ENCODE measurements around the gene VNN1.
"Not testable (repeated sequence)": the region's sequence is repeated elsewhere in the genome, so short reads cannot be mapped to it uniquely, and the experiment has no call there.

Gene VNN1

DNA sequence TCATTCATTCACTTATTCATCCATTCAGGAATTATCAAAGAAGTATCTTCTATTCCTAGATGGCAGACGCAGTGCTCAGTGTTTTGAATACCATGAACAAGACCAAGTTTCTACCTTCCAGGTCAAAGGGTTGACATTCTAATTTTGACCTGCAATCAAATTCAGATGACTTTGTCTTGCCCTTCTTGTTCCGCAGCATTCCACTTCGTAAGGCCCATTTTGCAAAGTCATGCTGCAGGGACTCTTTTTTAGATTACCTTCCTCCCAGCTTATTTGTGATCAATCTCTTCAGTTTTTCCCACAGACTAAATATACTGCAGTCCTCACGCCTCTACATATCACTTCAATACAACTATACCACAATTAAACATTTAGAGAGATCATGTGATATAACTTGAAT, 47.7 kb downstream of the VNN1 start:
- DNase-seq (ENCODE audit: low spot score in 2 of 2) (no peak), ATAC-seq (no peak)
- Mint-ChIP-seq H3K4me3 (no peak overlapping the region), H3K9me3 (no peaks in the 10 kb centered on the region), H3K36me3 (no peaks in the 10 kb centered on the region), H3K27ac (no peak overlapping the region), H3K4me1 (peaks cover 5% of the 10 kb centered on the region)

DNA sequence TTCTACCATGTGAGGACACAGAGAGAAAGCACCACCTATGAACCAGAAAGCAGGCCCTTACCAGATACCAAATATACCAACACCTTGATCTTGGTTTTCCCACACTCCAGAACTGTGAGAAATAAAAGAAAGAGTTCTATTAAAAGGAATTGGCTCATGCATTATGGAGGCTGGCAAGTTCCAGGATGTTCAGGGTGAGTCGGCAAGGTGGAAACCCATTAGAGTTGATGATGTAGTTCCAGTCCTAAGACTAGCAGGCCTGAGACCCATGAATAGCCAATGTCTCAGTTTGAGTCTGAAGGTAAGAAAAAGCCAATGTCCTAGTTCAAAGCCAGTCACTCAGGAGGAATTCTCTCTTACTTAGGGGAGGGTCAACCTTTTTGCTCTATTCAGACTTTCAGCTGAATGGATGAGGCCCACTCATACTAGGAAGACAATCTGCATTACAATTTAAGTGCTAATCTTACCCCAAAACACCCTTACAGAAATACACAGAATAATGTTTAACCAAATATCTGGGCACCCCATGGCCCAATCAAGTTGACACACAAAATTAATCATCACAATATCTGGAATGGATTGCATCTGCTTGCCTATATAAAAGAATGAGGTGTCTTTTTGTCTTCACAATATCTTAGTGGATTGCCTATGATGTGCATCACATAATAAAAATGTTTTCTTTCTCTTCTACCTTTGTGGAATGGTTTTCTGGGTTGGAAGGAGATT, 49.4 kb downstream of the VNN1 start:
- no peaks in the 10 kb centered on the region for H3K4me1 Mint-ChIP-seq
- no peak for DNase-seq (ENCODE audit: low spot score in 2 of 2)
- no peak overlapping the region for H3K4me3 Mint-ChIP-seq
- ATAC-seq = no peak
- H3K27ac Mint-ChIP-seq = no peak overlapping the region
- H3K9me3 Mint-ChIP-seq = no peaks in the 10 kb centered on the region
- H3K36me3 Mint-ChIP-seq = no peaks in the 10 kb centered on the region

DNA sequence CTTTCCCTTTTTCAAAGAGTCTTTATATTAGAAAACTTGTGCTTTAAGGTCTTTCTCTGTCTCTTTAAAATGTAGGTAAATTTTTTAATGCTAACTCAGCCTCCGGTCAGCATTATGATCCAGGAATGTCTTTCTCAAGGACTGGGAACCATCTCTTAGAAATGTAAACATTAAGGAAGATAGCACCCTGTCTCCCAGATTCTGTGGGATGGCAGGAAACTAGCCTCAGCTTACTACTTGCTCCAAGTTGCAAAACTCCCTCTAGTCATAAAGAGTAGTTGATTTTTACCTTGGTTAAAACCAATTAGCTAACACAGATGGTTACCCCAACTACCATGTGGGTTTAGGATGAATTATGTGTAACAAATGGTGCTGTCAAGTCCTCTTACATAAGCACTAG, 50.2 kb downstream of the VNN1 start:
- Mint-ChIP-seq H3K9me3 (no peaks in the 10 kb centered on the region), H3K4me1 (no peaks in the 10 kb centered on the region), H3K36me3 (no peaks in the 10 kb centered on the region), H3K27ac (no peak overlapping the region), H3K4me3 (no peak overlapping the region)
- DNase-seq (ENCODE audit: low spot score in 2 of 2) = no peak
- ATAC-seq = no peak

DNA sequence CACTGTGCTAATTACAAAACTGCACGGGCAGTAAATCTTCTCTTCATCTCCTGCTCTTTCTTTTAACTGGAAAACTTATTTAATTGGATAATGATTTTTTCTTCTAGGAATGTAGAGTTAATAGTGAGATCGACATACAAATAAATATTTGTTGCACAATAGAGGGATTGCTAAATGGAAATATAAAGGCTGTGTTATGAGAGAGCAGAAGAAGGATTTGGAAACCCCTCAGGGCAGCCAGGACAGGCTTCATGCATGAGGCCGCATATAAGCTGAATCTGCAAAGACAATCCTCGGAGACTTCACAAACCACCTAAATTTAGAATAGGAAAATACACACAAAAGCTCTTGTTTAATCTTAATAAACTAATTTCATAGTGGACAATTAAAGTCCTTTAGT, 51.9 kb downstream of the VNN1 start:
- no peaks in the 10 kb centered on the region for H3K9me3 Mint-ChIP-seq
- ATAC-seq = no peak

DNA sequence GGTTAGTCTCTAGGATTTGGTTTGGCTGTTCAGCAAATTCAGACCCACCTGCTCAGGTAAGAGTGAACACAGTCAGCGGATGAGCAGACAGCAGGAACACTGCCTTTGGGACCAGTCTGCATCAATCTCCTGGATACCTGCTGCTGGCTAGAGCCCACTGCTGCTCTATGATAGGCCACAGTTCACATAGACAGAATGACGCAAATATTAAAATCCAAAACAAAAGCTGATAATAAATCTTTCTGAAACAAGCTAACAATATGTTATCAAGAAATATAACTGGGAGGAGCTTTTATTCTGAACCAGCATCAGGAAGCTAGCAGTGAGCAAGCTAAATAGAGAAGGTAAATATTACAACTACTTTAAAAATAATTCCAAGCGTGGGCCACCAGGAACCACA, 54.8 kb downstream of the VNN1 start, which contains the start of gene TAAR1:
TSS of gene TAAR1 (minus strand) at position 101 of the 400 bp plus-strand sequence. CDS start 13,179 bp downstream, outside the sequence.
- H3K4me3 Mint-ChIP-seq = no peak within 1 kb of the TSS
- DNase-seq (ENCODE audit: low spot score in 2 of 2) (no peak), ATAC-seq (no peak)
- no peak within 1 kb of the TSS for H3K27ac Mint-ChIP-seq
- H3K9me3 Mint-ChIP-seq = no peaks in the 10 kb centered on the region
- H3K36me3 Mint-ChIP-seq = no peaks in the 10 kb centered on the region
- no peaks in the 10 kb centered on the region for H3K4me1 Mint-ChIP-seq

More for the DNA sequence above, 51.9 kb downstream of the VNN1 start:
- Mint-ChIP-seq H3K4me1 (no peaks in the 10 kb centered on the region), H3K36me3 (no peaks in the 10 kb centered on the region), H3K27ac (no peak overlapping the region), H3K4me3 (no peak overlapping the region)
- DNase-seq (ENCODE audit: low spot score in 2 of 2) = no peak

DNA sequence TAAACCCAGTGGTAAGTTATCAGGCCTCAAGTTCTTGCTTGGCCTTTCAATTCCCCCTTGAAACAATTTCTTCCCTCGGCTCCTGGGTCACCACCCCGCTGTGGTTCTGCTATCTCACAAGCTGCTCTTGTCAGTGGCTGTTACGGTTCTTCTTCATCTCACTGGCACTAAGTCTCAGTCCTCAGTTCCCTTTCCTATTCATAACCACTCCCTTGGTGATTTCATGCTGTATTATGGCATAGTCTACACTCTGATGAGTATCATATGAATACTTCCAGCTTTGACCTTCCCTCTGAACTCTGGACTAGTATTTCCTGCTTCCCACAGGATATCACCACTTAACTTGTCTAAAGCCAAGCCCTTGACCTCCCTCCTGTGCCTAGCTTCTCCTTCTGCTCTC, 62.8 kb downstream of the VNN1 start:
- H3K36me3 Mint-ChIP-seq = no peaks in the 10 kb centered on the region
- DNase-seq (ENCODE audit: low spot score in 2 of 2) (no peak), ATAC-seq (no peak)
- no peaks in the 10 kb centered on the region for H3K9me3 Mint-ChIP-seq
- no peaks in the 10 kb centered on the region for H3K4me1 Mint-ChIP-seq
- no peak overlapping the region for H3K27ac Mint-ChIP-seq
- H3K4me3 Mint-ChIP-seq = no peak overlapping the region

DNA sequence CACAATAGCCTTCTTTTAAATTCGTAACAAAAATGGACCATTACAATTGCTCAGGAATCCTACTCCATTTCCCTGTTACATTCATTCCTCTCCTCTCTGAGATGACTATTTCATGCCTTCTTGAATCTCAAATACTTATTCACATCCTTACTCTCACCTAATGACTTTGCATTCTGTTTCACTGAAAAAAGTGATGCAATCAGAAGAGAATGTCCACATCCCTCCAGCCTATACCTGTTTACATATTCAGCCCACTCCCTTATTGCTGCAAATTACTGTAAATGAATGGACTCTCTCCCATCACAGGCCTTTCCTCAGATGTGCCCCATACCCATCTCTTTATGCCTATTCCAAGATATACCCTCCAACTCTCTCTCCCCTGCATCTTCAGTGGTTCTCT, 63.4 kb downstream of the VNN1 start:
- DNase-seq (ENCODE audit: low spot score in 2 of 2) (no peak), ATAC-seq (no peak)
- Mint-ChIP-seq H3K4me3 (no peak overlapping the region), H3K36me3 (no peaks in the 10 kb centered on the region), H3K4me1 (no peaks in the 10 kb centered on the region), H3K9me3 (no peaks in the 10 kb centered on the region), H3K27ac (no peak overlapping the region)

DNA sequence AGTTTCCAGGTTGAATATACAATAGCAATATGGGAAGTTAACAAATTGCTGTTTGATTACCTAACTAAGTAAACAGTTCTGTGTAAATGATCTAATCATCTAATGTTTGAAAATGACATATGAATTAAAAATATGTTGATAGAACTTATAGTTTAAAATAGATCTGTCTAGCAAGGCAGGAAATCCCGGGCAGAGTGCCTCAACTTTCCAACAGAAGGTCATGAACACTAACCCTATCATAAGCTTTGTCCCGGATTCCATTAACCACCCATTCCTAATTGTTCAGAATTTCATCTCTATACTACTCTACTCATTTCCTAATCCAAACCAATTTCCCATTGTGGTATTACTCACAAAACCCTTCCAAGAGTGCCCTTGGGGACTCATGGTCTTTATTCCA, 65.0 kb downstream of the VNN1 start:
- Mint-ChIP-seq H3K9me3 (no peaks in the 10 kb centered on the region), H3K4me1 (no peaks in the 10 kb centered on the region), H3K27ac (no peak overlapping the region), H3K4me3 (no peak overlapping the region), H3K36me3 (no peaks in the 10 kb centered on the region)
- ATAC-seq = no peak
- no peak for DNase-seq (ENCODE audit: low spot score in 2 of 2)

DNA sequence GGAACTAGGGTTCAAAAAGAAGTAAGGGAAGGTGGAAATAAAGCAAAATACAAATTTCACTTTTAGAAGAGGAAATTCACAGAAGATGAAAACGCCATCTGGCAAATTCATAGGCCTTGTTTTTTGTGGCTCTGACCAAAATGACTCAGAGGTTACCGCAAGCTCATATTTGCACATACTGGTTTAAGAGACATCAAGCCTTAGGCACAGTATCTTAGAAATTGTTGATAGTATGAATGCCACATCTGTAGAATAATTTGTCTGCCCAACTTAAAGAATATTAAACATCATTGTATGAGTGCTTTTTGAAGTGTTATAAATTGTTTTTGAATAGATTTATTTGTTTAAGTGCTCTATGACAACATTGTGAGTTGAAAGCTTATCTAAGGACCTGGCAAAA, 65.5 kb downstream of the VNN1 start:
- no peak for DNase-seq (ENCODE audit: low spot score in 2 of 2)
- no peak overlapping the region for H3K27ac Mint-ChIP-seq
- H3K4me1 Mint-ChIP-seq = no peaks in the 10 kb centered on the region
- peak; percentile 73 for ATAC-seq
- no peaks in the 10 kb centered on the region for H3K9me3 Mint-ChIP-seq
- no peaks in the 10 kb centered on the region for H3K36me3 Mint-ChIP-seq
- H3K4me3 Mint-ChIP-seq = no peak overlapping the region

DNA sequence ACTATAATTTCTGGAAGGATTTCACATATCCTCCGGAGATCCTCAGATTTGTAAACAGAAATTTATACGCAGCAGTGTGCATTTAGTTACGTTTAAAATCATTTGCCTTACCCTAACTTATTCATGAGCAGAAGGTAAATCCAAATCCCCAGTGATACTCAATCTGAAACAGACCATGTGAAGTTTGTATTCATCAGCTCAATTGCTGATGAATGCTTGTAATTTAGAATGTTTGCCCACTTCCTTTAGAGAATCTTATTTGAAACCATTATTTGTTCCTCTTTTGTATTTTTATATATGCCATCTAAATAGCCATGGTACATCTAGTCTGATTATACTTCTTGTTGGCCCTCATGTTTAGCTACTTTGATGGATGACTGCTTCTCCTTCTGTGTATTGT, 70.3 kb downstream of the VNN1 start:
- H3K4me1 Mint-ChIP-seq = no peaks in the 10 kb centered on the region
- H3K9me3 Mint-ChIP-seq = no peaks in the 10 kb centered on the region
- H3K27ac Mint-ChIP-seq = no peak overlapping the region
- ATAC-seq (no peak), DNase-seq (ENCODE audit: low spot score in 2 of 2) (no peak)
- no peaks in the 10 kb centered on the region for H3K36me3 Mint-ChIP-seq
- H3K4me3 Mint-ChIP-seq = no peak overlapping the region

DNA sequence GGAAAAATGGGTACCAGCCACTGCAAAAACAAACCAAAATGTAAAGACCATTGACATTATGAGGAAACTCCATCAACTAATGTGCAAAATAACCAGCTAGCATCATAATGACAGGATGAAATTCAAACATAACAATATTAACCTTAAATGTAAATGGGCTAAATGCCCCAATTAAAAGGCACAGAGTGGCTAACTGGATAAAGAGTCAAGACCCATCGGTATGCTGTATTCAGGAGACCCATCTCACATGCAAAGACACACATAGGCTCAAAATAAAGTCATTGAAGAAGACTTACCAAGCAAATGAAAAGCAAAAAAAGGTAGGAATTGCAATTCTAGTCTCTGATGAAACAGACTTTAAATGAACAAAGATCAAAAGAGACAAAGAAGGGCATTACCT, 76.7 kb downstream of the VNN1 start:
- H3K27ac Mint-ChIP-seq; ATAC-seq; DNase-seq (ENCODE audit: low spot score in 2 of 2); H3K4me1 Mint-ChIP-seq; H3K4me3 Mint-ChIP-seq; H3K36me3 Mint-ChIP-seq; H3K9me3 Mint-ChIP-seq: not testable (repeated sequence)

DNA sequence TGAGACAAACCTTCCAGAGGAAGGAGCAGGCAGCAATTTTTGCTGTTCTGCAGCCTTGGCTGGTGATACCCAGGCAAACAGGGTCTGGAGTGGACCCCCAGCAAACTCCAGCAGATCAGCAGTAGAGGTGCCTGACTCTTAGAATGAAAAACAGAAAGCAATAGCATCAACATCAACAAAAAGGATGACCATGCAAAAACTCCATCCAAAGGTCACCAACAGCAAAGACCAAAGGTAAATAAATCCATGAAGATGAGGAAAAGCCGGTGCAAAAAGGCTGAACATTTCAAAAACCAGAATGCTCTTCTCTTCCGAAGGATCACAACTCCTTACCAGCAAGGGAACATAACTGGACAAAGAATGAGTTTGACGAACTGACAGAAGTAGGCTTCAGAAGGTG, 77.9 kb downstream of the VNN1 start:
- not testable (repeated sequence) for H3K4me3 Mint-ChIP-seq; ATAC-seq; H3K27ac Mint-ChIP-seq; H3K9me3 Mint-ChIP-seq; H3K4me1 Mint-ChIP-seq; DNase-seq (ENCODE audit: low spot score in 2 of 2); H3K36me3 Mint-ChIP-seq

DNA sequence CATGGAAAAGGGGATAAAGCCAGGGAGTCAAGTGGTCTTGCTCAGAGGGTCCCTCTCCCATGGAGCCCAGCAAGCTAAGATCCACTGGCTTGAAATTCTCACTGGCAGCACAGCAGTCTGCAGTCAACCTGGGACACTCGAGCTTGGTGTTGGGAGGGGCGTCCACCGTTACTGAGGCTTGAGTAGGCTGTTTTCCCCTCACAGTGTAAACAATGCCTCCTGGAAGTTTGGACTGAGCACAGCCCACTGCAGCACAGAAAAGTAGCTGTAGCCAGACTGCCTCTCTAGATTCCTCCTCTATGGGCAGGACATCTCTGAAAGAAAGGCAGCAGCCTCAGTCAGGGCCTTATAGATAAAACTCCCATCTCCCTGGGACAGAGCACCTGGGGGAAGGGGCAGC, 78.6 kb downstream of the VNN1 start:
- not testable (repeated sequence) for DNase-seq (ENCODE audit: low spot score in 2 of 2); H3K4me3 Mint-ChIP-seq; H3K4me1 Mint-ChIP-seq; H3K36me3 Mint-ChIP-seq; ATAC-seq; H3K27ac Mint-ChIP-seq; H3K9me3 Mint-ChIP-seq

DNA sequence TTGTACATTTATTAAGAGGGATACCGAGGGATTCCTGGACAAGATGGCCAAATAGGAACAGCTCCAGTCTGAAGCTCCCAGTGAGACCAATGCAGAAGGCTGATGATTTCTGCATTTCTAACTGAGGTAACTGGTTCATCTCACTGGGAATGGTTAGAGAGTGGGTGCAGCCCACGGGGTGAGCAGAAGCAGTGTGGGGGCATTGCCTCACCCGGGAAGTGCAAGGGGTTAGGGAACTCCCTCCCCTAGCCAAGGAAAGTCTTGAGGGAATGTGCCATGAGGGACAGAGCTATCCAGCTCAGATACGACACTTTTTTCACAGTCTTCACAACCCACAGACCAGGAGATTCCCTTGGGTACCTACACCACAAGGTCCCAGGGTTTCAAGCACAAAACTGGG, 79.1 kb downstream of the VNN1 start:
- Mint-ChIP-seq H3K4me3 (no peak overlapping the region), H3K9me3 (peaks cover 3% of the 10 kb centered on the region), H3K36me3 (no peaks in the 10 kb centered on the region), H3K4me1 (no peaks in the 10 kb centered on the region), H3K27ac (no peak overlapping the region)
- no peak for ATAC-seq
- no peak for DNase-seq (ENCODE audit: low spot score in 2 of 2)

DNA sequence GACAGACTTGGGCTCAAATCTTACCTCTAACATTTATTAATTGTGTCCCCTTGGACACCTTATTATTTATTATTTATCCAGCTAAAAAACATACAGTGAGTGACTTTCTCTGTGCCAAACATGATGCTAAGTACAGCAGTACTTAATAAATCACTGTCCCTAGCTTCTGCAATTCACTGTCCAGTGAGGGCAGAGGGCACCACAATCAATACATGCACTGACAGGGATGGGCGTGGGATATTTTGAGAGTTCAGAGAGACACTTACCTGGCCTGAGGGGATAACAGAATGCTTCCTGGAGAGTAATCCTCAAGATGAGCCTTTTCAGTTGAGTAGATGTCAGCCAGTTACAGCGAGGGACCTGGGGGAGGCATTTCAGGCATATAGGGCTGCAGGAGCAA, 80.5 kb downstream of the VNN1 start:
- Mint-ChIP-seq H3K4me1 (no peaks in the 10 kb centered on the region), H3K36me3 (no peaks in the 10 kb centered on the region), H3K4me3 (no peak overlapping the region), H3K9me3 (peaks cover 3% of the 10 kb centered on the region), H3K27ac (no peak overlapping the region)
- DNase-seq (ENCODE audit: low spot score in 2 of 2) (no peak), ATAC-seq (no peak)
